Lung (tissue), 12 donors: Measurements from ENCODE around the gene RBM44. TPM values are rescaled to one million over a fixed set of nuclear protein-coding genes. Genes with fewer than 3 reads are reported as not detected.

Experiments used
- ATAC-seq: fragments of 200-7000 bp; cut with Tn5 transposase; one replicate; pipeline ENCODE4 v1.9.1; 2020; ENCODE audit warnings: moderate number of reproducible peaks; ENCODE audit not compliant: insufficient read depth, low FRiP score
- DNase-seq, 3 donors: peaks; one replicate each; pipeline ENCODE4 v3.0.0-alpha.2; 2013 to 2017
- H3K27ac ChIP-seq, 2 donors: one replicate each; pipeline ENCODE4 v1.5.1; 2013; ENCODE audit warnings: mild to moderate bottlenecking in 2 of 2, moderate library complexity in 2 of 2, control low read depth in 1 of 2, inconsistent platforms in 1 of 2, low read depth in 1 of 2, low read length in 1 of 2
- H3K27me3 ChIP-seq, 3 donors: one replicate each; pipeline ENCODE4 v1.5.1; 2013; ENCODE audit warnings: low read length in 2 of 3; ENCODE audit not compliant: control insufficient read depth in 3 of 3, insufficient read depth in 3 of 3
- H3K36me3 ChIP-seq, 4 donors: one replicate each; pipeline ENCODE4 v1.5.1; 2013; ENCODE audit warnings: low read length in 4 of 4, mild to moderate bottlenecking in 1 of 4, moderate library complexity in 1 of 4; ENCODE audit not compliant: control insufficient read depth in 4 of 4, insufficient read depth in 4 of 4
- H3K4me1 ChIP-seq, 5 donors: one replicate each; pipeline ENCODE4 v1.5.1; 2013; ENCODE audit warnings: low read length in 5 of 5, mild to moderate bottlenecking in 2 of 5, moderate library complexity in 1 of 5; ENCODE audit not compliant: control insufficient read depth in 5 of 5, insufficient read depth in 5 of 5
- H3K4me3 ChIP-seq: one replicate; pipeline ENCODE4 v1.5.1; 2013; ENCODE audit warnings: mild to moderate bottlenecking, control low read depth, moderate library complexity
- H3K9ac ChIP-seq, 2 donors: one replicate each; pipeline ENCODE4 v1.5.1; 2013; ENCODE audit warnings: low read length in 2 of 2, control low read depth in 1 of 2; ENCODE audit not compliant: insufficient read depth in 1 of 2
- H3K9me3 ChIP-seq, 4 donors: one replicate each; pipeline ENCODE4 v1.5.1; 2013; ENCODE audit warnings: low read length in 3 of 4, mild to moderate bottlenecking in 1 of 4, moderate library complexity in 1 of 4; ENCODE audit not compliant: control insufficient read depth in 4 of 4, insufficient read depth in 3 of 4
- WGBS, 2 donors: extraction: QIAGEN DNeasy Blood & Tissue Kit; methylation state at CpG; one replicate each; pipeline ENCODE4 v1.1.7; 2013; 5-methylcytosine and 5-hydroxymethylcytosine counted together
- polyA plus RNA-seq, 2 donors: library from polyadenylated mRNA; stranded (reverse); fragments of 200-250 nt; gene quantifications; one replicate each; pipeline ENCODE4 v1.2.1, GENCODE V29; 2013
- total RNA-seq, 2 donors: library from RNA; depleted of rRNA in 1 of 2; stranded (reverse); fragments of >200 nt in 1 of 2; gene quantifications; one replicate each; pipeline ENCODE4 v1.2.1, GENCODE V29; 2014 to 2021
- TF ChIP-seq, protein P1 (sequence below): IDR thresholded peaks from 2 replicates; pipeline ENCODE4 v1.5.1; 2012; ENCODE audit warnings: mild to moderate bottlenecking; ENCODE audit errors: control extremely low read depth, extremely low read depth
- donor health status: control.
- donor health status: control.
- donor health status: Bipolar disorder and iron deficiency.
- donor health status: healthy.
- donor health status: DM: yes; HTN: yes; CAD: no.

RBM44 gene
- total and polyA plus RNA-seq, 4 donors = 0.26 to 4.0 (median 0.88) TPM

DNA sequence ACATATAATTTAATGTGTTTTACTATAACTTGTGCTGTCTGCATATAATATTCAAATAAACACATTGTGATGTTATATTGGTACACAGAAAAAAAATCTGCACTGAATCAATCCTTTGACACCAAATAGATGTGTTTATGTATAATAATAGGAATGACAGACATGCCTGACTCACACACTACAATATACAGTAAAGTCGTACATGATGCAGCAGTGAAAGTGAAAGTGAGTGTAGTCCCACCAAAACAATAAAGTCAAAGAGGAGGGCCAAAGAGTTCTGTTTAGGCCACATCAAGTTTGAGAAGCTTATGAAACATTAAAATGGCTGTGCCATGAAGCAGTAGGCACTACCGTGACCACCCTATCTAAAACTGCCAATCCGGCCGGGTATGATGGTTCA lies 8.2 kb upstream of the RBM44 start:
- Histone ChIP-seq H3K9me3 (peaks cover 0 to 6% (median 2%) of the 10 kb centered on the region in 4 donors), H3K4me3 (no peak overlapping the region), H3K27me3 (no peaks in the 10 kb centered on the region), H3K27ac (no peak overlapping the region), H3K36me3 (peaks cover 0 to 6% (median 1%) of the 10 kb centered on the region in 4 donors), H3K9ac (no peak overlapping the region), H3K4me1 (no peaks in the 10 kb centered on the region)
- TF ChIP-seq, protein P1, sequence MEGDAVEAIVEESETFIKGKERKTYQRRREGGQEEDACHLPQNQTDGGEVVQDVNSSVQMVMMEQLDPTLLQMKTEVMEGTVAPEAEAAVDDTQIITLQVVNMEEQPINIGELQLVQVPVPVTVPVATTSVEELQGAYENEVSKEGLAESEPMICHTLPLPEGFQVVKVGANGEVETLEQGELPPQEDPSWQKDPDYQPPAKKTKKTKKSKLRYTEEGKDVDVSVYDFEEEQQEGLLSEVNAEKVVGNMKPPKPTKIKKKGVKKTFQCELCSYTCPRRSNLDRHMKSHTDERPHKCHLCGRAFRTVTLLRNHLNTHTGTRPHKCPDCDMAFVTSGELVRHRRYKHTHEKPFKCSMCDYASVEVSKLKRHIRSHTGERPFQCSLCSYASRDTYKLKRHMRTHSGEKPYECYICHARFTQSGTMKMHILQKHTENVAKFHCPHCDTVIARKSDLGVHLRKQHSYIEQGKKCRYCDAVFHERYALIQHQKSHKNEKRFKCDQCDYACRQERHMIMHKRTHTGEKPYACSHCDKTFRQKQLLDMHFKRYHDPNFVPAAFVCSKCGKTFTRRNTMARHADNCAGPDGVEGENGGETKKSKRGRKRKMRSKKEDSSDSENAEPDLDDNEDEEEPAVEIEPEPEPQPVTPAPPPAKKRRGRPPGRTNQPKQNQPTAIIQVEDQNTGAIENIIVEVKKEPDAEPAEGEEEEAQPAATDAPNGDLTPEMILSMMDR = no peak
- no peak for ATAC-seq
- WGBS, 2 donors = 84 to 92% methylated on average over 4 of the region's 4 CpGs
- no peak for DNase-seq

DNA sequence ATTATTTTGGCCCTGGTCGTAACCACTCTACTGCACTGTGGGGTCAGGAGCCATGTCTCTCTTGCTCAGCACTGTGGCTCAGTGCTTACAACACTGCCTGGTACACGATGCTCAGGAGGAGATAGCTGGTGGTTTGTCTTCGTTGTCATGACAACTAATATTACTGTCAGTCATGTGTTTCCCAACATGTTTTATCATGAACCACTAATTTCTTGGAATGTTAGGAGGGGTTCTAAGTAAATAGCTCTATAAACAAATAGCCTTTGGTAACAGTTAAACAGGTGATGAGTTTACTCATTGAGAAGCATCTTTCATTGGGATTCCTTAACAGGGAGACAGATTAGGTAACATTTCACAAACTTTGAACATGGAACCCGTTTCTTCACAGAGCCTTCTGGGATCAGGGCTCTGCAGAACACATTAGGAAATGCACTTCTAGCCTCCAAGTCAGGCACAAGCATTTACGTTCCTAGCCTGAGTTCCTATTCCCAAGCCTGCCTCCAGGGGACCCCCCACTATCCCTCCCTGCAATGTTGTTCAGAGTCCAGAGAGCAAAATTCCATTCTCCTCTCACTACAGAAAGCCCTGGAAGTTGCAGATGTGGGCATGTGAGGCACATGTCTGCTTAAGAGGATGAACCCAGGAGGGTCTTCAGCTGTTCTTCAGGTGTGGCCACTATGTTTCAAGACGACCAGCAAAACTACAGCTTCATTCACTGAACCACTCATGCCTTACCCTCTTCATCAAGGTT lies 6.4 kb upstream of the RBM44 start:
- Histone ChIP-seq H3K9me3 (no peaks in the 10 kb centered on the region), H3K9ac (no peak overlapping the region), H3K4me3 (no peak overlapping the region), H3K4me1 (no peaks in the 10 kb centered on the region), H3K27ac (no peak overlapping the region), H3K27me3 (no peaks in the 10 kb centered on the region), H3K36me3 (no peaks in the 10 kb centered on the region)
- 77 to 80% methylated on average over 6 of the region's 6 CpGs for WGBS, 2 donors
- DNase-seq = no peak
- TF ChIP-seq, protein P1 = no peak
- no peak for ATAC-seq

DNA sequence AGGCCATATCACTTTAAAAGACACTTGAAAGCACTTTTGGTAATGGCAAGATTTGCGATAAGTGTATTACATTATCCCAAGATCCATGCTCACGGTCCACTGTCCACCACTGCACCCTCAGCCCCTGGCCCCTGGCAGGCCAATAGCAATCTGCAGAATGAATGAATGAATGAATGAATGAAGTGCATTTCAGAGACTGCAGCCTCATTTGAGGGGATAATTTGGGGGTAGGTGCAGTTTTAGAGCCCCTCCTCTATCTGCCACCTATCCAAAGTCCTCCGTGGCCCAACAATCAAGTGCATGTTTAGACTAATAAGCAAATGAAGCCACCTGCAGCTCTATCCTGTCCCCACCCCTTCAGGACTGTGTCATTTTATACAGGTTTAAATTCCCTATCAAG lies 1.3 kb upstream of the RBM44 start:
- Histone ChIP-seq H3K9ac (no peak overlapping the region), H3K27ac (no peak overlapping the region), H3K4me3 (no peak overlapping the region), H3K4me1 (no peaks in the 10 kb centered on the region), H3K9me3 (peaks cover 0 to 10% (median 0%) of the 10 kb centered on the region in 4 donors), H3K36me3 (no peaks in the 10 kb centered on the region), H3K27me3 (no peaks in the 10 kb centered on the region)
- 91 to 94% methylated on average over 3 of the region's 3 CpGs for WGBS, 2 donors
- ATAC-seq (no peak), DNase-seq (no peak)
- TF ChIP-seq, protein P1 = no peak

DNA sequence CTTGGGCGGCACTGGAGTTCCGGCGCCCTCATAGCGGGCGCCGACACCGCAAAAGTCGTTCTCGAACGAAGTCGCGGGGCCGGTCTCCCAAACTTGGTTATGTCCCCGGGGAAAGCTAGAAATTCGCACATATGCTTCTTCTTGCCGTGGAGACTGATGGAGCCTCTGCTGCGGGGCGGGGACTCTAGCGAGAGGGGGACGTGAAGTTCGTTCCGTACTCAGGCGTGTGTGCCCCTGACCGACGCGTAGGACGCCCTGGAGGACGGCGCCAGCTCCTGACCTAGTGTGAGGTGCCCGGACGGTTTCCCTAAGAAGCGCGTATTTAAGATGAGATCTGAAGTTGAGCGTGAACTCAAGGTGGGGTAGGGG lies 465 bp downstream of the RBM44 start:
- ATAC-seq = no peak
- H3K9ac ChIP-seq = no peak overlapping the region
- no peaks in the 10 kb centered on the region for H3K27me3 ChIP-seq
- no peak overlapping the region for H3K4me3 ChIP-seq
- WGBS, 2 donors = 91 to 94% methylated on average over 34 of the region's 34 CpGs
- peaks cover 0 to 10% (median 0%) of the 10 kb centered on the region in 4 donors for H3K9me3 ChIP-seq
- no peak for DNase-seq
- TF ChIP-seq, protein P1 = no peak
- no peak overlapping the region for H3K27ac ChIP-seq
- no peaks in the 10 kb centered on the region for H3K4me1 ChIP-seq
- H3K36me3 ChIP-seq = no peaks in the 10 kb centered on the region
